BJ (cell line): ENCODE data around the gene SH2B2. TPM values are rescaled to one million over a fixed set of nuclear protein-coding genes. Genes with fewer than 3 reads are reported as not detected.

ENCODE experiments used
- CTCF ChIA-PET: fragments of 350-600 bp; formaldehyde crosslinking; extraction: SDS; loops from one replicate; lab custom pipeline; 2021; ENCODE audit warnings: antibody characterized with exemption, inconsistent platforms; lab: Yijun Ruan, JAX
- POLR2A ChIA-PET: fragments of 300-600 bp; sonication (Branson Sonifier 250); formaldehyde crosslinking; extraction: SDS; loops from one replicate; lab custom pipeline; 2021; ENCODE audit warnings: antibody characterized with exemption; lab: Charles Lee
- DNase-seq: peaks from one replicate; pipeline ENCODE4 v3.0.0-alpha.2; 2011; ENCODE audit warnings: low read depth
- H3K27me3 ChIP-seq: 2 replicates; pipeline ENCODE4 v1.6.0; 2011; ENCODE audit warnings: low read length; ENCODE audit not compliant: control insufficient read depth, insufficient read depth
- H3K36me3 ChIP-seq: 2 replicates; pipeline ENCODE4 v1.5.1; 2011; ENCODE audit warnings: low read length; ENCODE audit not compliant: control insufficient read depth, insufficient read depth
- H3K4me3 ChIP-seq: 2 replicates; pipeline ENCODE4 v1.5.1; 2011; ENCODE audit warnings: low read depth, mild to moderate bottlenecking, control low read depth, low read length
- polyA plus RNA-seq: library from polyadenylated mRNA; depleted of rRNA; stranded (reverse); fragments of >200 nt; gene quantifications from 2 replicates; pipeline ENCODE4 v1.2.3, GENCODE V29; 2011
- TF ChIP-seq, protein P1 (sequence below): IDR thresholded peaks from 2 replicates; pipeline ENCODE4 v1.5.1; 2011; ENCODE audit warnings: low read depth, mild to moderate bottlenecking, control low read depth, inconsistent platforms, low read length, moderate library complexity; ENCODE audit not compliant: insufficient read depth

Gene SH2B2
- polyA plus RNA-seq, 1 experiment: 0.58 TPM

DNA sequence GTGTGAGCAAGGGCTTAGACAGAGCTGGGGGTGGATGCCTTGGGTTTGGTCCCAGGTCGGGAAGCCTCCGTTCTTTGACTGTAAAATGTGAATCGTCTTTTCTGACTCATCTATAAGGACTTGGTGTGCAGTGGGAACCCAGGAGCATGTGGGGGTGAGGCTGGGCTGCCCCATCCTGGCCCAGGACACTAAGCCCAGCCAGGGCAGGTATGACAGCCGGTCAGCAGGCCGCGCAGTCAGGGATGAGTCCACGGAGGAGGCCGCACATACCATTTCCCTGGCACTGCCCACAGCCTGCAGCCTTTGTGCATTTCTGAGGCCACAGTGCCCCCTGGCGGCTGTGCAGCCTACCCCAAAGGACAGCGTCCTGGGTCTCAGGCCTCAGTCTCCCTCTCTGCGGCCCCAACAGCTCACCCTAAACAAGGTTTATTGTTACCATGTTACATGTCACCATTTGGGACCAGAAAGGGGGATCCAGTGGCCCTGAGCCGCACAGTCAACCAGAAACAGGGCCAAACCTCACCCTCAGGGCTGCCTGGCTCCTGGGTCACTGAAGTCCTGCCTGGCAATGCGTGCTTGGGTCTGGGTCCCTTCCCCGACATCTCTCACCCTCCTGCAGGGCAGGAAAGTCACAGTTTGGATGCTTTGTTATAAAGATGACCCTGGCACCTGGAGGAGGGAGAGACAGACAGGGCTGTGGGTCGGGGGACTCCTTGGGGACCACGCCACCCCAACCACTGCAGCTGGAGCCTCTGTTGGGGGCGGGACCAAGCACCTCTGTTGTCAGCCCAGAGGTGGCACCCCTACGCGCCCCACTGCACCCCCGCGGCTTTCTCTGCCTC lies 14.4 kb upstream of the SH2B2 start:
- DNase-seq: no peak
- no peak overlapping the region for H3K4me3 ChIP-seq
- TF ChIP-seq, protein P1, sequence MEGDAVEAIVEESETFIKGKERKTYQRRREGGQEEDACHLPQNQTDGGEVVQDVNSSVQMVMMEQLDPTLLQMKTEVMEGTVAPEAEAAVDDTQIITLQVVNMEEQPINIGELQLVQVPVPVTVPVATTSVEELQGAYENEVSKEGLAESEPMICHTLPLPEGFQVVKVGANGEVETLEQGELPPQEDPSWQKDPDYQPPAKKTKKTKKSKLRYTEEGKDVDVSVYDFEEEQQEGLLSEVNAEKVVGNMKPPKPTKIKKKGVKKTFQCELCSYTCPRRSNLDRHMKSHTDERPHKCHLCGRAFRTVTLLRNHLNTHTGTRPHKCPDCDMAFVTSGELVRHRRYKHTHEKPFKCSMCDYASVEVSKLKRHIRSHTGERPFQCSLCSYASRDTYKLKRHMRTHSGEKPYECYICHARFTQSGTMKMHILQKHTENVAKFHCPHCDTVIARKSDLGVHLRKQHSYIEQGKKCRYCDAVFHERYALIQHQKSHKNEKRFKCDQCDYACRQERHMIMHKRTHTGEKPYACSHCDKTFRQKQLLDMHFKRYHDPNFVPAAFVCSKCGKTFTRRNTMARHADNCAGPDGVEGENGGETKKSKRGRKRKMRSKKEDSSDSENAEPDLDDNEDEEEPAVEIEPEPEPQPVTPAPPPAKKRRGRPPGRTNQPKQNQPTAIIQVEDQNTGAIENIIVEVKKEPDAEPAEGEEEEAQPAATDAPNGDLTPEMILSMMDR: peak; percentile 92
- ChIA-PET CTCF (interaction anchor here (0.6 to 6.5 kb wide), 36 partner anchors 8 to 753 kb away, joined by 3 to 72 read pairs (median 3); no protein-coding TSS in a partner anchor), POLR2A (no interaction called here)
- no peaks in the 10 kb centered on the region for H3K27me3 ChIP-seq
- H3K36me3 ChIP-seq: no peaks in the 10 kb centered on the region

DNA sequence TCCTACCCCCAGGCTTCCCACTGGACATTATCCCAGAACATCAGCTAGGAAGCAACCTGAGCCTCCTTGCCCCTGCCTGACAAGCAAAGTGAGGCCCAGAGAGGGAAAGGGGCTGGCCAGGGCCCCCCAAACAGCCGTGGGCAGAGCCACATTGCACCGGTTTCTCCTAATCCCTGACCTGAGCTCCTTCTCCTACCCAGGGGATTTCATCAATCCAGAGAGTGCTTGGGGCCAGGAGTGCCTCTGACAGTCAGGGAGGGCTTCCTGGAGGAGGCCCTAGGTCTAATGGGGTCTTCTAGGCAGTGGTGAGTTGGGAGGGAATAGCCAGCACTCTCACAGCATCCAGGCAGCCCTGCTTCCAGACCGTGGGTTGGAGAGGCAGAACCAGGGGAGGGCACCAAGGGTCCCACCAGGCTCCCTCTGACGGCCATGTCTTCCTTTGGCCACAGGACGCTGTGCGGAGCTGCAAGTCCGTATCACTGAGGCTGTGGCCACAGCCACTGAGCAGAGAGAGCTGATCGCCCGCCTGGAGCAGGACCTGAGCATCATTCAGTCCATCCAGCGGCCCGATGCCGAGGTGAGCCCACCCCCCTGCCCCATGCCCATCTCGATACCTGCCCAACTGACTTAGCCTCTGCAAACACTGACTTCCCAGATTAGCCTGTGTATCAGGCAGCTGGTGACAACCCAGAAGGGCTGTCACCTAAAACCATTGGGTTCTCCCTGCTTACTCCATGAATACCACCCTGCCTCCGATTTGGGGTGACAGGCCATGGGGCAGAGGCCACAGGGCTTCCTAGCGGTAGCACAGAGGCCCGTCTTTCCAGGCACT lies 13.5 kb upstream of the SH2B2 start:
- Histone ChIP-seq H3K4me3 (no peak overlapping the region), H3K36me3 (no peaks in the 10 kb centered on the region), H3K27me3 (no peaks in the 10 kb centered on the region)
- no peak for DNase-seq
- CTCF ChIA-PET: interaction anchor here (0.7 to 6.5 kb wide), 19 partner anchors 9 to 862 kb away, joined by 3 to 72 read pairs (median 4); partner anchors contain the start of gene PRKRIP1
- TF ChIP-seq, protein P1: no peak
- POLR2A ChIA-PET: no interaction called here

DNA sequence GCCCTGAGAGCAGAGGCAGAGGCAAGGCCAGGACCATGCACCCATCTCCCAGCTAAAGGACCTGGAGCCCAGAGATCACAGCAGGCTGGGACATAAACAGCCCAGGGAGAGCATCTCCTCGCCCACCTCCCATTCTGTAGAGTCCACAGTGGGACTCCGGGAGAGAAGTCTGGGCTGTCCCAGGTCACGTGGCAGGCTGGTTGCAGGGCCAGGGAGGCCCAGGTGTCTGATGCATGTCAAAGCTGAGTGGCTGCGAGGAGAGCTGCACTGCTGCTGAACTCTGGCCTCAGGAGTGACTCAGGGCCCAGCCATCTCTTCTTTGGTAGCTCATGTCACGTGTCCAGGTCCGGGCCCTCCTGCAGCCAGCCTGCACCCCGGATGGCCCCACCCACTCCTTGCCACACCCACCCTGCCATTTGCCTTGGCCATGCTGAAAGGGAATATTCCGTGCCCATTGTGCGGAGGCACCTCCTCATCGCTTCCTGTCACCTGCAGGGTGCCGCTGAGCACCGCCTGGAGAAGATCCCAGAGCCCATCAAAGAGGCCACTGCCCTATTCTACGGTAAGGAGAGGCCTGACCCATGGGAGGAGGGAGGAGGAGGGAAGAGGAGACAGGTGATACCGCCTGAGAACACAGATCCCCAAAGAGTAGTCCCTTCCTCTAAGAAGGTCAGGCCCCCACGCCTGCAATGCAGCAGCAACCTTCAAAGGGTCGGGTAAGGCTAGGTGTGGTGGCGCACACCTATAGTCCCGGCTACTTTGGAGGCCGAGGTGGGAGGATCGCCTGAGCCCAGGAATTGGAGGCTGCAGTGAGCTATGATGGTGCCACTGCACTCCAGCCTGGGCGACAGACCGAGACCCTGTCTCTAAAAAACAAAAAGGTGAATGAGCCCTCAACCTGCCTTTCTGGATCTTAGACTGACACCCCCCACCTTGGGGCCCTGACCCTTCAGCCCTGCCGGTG lies 12.6 kb upstream of the SH2B2 start:
- H3K27me3 ChIP-seq: no peaks in the 10 kb centered on the region
- H3K36me3 ChIP-seq: no peaks in the 10 kb centered on the region
- TF ChIP-seq, protein P1: no peak
- no peak for DNase-seq
- POLR2A ChIA-PET: no interaction called here
- CTCF ChIA-PET: interaction anchor here (0.7 to 6.5 kb wide), 9 partner anchors 9 to 862 kb away, joined by 3 to 72 read pairs (median 5); partner anchors contain the start of gene PRKRIP1
- H3K4me3 ChIP-seq: no peak overlapping the region

DNA sequence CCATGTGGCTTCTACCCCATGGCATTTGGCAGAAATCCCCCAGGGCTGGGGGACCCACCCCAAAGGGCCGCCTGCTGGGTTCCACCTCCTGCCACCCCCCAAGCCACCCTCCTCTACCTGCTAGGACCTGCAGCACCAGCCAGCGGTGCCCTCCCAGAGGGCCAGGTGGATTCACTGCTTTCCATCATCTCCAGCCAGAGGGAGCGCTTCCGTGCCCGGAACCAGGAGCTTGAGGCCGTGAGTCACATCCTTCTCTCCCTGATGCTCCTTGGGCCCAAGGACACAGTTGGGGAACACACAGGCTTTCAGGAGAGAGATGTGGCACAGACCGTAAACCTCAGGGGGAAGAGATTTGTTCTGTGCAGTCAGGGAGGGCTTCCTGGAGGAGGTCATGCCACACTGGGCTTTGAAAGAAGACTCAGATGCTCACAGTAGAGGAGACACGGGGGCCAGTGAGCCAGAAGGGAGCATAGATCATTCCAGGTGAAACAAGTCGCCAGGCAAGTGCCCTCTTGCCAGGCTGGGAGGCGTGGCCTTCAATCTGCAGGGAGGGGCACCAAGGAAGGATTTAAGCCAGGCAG lies 11.5 kb upstream of the SH2B2 start:
- ChIA-PET POLR2A (no interaction called here), CTCF (interaction anchor here (3.1 to 6.5 kb wide), 2 partner anchors 732 to 739 kb away, joined by 15 to 72 read pairs; no protein-coding TSS in a partner anchor)
- no peak overlapping the region for H3K4me3 ChIP-seq
- no peaks in the 10 kb centered on the region for H3K36me3 ChIP-seq
- no peaks in the 10 kb centered on the region for H3K27me3 ChIP-seq
- no peak for DNase-seq
- TF ChIP-seq, protein P1: no peak
